ENCODE data around the gene POC5. TPM values are rescaled to one million over a fixed set of nuclear protein-coding genes. Genes with fewer than 3 reads are reported as not detected.

Gene POC5
- total and polyA plus RNA-seq, 2 of the 4 experiments (the other 2 are of a cell fraction): 6.6 to 12.9 TPM

DNA sequence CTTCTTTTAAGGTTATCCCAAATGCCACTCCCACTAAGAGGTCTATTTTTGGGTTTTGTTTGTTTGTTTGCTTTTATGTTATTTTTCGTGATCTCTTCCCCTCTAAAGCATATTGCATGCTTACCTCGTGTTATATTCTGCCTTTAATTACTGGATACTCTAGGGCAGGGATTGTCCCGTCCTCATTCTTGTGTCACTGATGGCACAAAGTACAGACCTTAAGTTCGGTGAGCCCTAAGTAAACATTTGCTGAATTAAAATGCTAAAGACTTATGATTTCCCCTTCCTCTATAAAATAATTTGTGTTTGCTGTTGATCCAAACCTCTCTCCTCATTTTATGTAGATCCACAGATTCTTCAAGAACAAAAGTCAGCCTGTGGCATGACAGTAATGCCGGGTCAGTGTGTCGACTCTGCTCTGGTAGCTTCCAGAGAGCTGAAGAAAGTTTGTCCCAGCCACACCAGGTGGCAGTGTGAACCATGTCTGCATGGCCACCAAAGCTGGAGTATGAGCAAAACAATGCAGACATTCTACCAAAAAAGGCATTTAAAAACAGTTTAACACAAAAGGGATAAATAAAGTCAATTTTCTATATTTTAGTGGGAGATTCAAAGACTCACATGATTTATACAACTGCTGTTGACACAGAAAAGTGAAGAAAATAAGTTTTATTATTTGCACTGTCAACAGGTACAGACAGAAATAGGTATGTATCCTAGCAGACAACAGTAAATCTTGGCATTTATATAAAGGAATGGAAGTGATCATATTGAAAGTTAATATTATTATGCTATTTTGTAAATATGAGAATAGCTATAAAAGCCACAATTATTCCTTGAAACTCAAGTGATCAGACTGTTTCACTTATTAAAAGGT lies 17.9 kb upstream of the POC5 start:
- Histone ChIP-seq H4K20me1 (ENCODE audit: insufficient read depth, low read length) (no peaks in the 10 kb centered on the region), H4K8ac (ENCODE audit: low read depth in 2 of 2, low read length in 2 of 2) (no peak overlapping the region), H3K9ac (ENCODE audit: low read depth, low read length) (no peak overlapping the region), H4K5ac (ENCODE audit: low read depth, low read length) (no peak overlapping the region), H2AFZ (replicated peaks; ENCODE audit: low read length, poor library complexity) (no peak overlapping the region), H2BK20ac (ENCODE audit: low read depth, low read length) (no peak overlapping the region), H2BK5ac (ENCODE audit: low read depth, low read length, poor library complexity, severe bottlenecking) (no peak overlapping the region), H3K4ac (ENCODE audit: low read depth, low read length) (no peak overlapping the region), H3K79me1 (ENCODE audit: low read depth in 1 of 2, low read length in 2 of 2) (no peaks in the 10 kb centered on the region), H3K4me1 (ENCODE audit: control insufficient read depth, insufficient read depth, low read length) (no peaks in the 10 kb centered on the region), H3K4me2 (ENCODE audit: low read depth, low read length) (no peak overlapping the region), H3K56ac (ENCODE audit: extremely low read depth, insufficient read depth, low read length) (no peak overlapping the region), H3K9me3 (ENCODE audit: control insufficient read depth, insufficient read depth, low read length) (0 out of 2 replicates have a peak, but pooled peaks cover 2% of the 10 kb centered on the region), H3K14ac (replicated peaks; ENCODE audit: low read depth, low read length) (no peak overlapping the region), H3K4me3 (ENCODE audit: insufficient read depth, low read depth, low read length) (no peak overlapping the region), H3K27ac (ENCODE audit: insufficient read depth, low read length) (no peak overlapping the region), H2BK120ac (ENCODE audit: low read depth, low read length) (no peak overlapping the region), H2AK9ac (replicated peaks; ENCODE audit: low read depth, low read length, poor library complexity) (no peak overlapping the region), H4K91ac (ENCODE audit: insufficient read depth, low read depth, low read length) (no peak overlapping the region), H3K23ac (ENCODE audit: low read depth, low read length) (no peak overlapping the region), H3K27me3 (ENCODE audit: control insufficient read depth, insufficient read depth, low read length) (no peaks in the 10 kb centered on the region; the same call in 1 of the 2 replicates), H3K36me3 (ENCODE audit: control insufficient read depth, insufficient read depth, low read length) (no peaks in the 10 kb centered on the region), H3K9me1 (ENCODE audit: insufficient read depth, low read length) (no peaks in the 10 kb centered on the region), H2BK15ac (ENCODE audit: low read depth, low read length) (no peak overlapping the region), H3K18ac (ENCODE audit: low read depth, low read length) (no peak overlapping the region), H2AK5ac (ENCODE audit: low read depth, low read length) (no peak overlapping the region)
- no CpG with 5 or more reads among the region's 6 CpGs for WGBS, 2 experiments (ENCODE audit: extremely low coverage in 2 of 2, insufficient read length in 1 of 2)
- ATAC-seq (ENCODE audit: low read depth): no peak
- in situ Hi-C loops (cut with MboI; ENCODE audit: low sequenced_read_pairs): no loop called here
- no TSS peak for BruUV-seq (replicated peaks)
- intact Hi-C loops (cut with micrococcal nuclease): loop anchor here (1.0 to 5.0 kb wide), 2 partner anchors 521 to 847 kb away; no protein-coding TSS in a partner anchor
- POLR2A ChIA-PET (ENCODE audit: unreplicated experiment): no interaction called here
- DNase-seq: peak; percentile 4
- CTCF ChIA-PET: no interaction called here
- TF ChIP-seq RCOR1 (IDR thresholded peaks at IDR 0.05; ENCODE audit: insufficient replicate concordance, low read length) (no peak), MXI1 (IDR thresholded peaks at IDR 0.05; ENCODE audit: borderline replicate concordance, low read depth, low read length) (no peak), CHD1 (IDR thresholded peaks at IDR 0.05; ENCODE audit: low read depth, low read length) (no peak), RFX5 (IDR thresholded peaks at IDR 0.05; ENCODE audit: low read depth, low read length) (no peak), MAFK (IDR thresholded peaks at IDR 0.05; ENCODE audit: low read depth, low read length) (no peak), RAD21 (IDR thresholded peaks at IDR 0.05; ENCODE audit: low read length) (peak; percentile 29; the same call in 1 of the 2 replicates), CTCF (conservative IDR thresholded peaks at IDR 0.05; ENCODE audit: low read depth, low read length) (peak; percentile 18; the same call in 1 of the 2 replicates), SMC3 (IDR thresholded peaks at IDR 0.05; ENCODE audit: low read depth, low read length) (0 out of 2 replicates have a peak, but pooled peaks have one; percentile 7)
- dilution Hi-C loops (cut with HindIII; ENCODE audit: low sequenced_read_pairs, unreplicated experiment): no loop called here

Data from IMR-90 (cell line).